Measurements from ENCODE around the gene PPP1R13L.
A peak's percentile ranks its signal among the peaks of the same experiment; 100 is the strongest.
"Not testable (repeated sequence)": the region's sequence is repeated elsewhere in the genome, so short reads cannot be mapped to it uniquely, and the experiment has no call there.

PPP1R13L gene

DNA sequence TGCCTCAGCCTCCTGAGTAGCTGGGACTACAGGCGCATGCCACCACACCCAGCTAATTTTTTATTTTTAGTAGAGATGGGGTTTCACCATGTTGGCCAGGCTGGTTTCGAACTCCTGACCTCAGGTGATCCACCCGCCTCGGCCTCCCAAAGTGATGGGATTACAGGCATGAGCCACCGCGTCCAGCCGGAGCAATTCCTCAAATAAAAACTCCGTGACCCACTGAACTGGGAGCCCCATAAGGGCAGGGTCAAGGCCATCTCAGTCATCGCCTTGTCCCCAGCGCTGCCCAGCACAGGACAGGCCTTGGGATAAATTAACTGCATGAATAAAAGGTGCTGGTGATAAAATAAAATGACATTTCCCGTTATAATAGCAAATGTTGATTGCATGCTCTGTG lies 25.0 kb upstream of the PPP1R13L start:
- not testable (repeated sequence) for DNase-seq (ENCODE audit: low spot score)

DNA sequence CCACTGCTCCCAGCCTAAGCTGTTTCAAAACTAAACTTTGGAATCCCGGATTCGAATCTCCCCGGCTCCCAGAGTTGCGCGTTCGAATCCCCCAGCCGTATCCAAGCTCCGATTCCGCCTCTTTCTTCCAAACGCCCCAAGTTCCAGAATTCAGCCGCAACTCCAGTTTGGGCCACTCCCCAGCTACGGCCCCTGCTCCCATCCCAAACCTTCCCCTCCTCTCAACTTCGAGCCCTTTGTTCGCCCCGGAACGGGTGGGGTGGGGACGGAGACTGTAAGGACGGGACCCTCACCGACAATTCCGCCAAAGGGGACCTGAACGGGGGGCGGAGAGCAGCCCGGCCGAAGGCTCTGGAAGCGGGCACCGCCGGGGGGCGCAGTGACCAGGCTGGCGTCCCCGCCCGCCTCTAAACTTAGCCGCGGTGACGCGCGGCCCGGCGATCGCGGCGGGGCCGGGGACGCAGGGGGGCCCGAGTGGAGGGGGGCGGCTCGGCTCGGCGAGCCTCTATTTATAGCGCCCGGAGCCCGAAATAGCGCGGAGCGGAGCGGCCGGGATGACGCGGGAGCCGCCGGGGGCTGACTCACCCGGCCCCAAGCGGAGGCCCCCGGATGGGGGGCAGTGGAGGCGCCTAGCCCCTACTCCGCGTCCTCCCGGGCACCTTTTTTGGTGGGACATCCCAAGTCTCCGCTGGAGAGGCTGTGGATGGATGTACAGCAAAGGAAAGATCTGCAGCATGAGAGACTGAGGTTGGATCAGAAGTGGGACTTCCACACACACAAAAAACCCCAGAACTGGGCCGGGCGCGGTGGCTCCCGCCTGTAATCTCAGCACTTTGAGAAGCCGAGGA lies 23.7 kb upstream of the PPP1R13L start:
- DNase-seq (ENCODE audit: low spot score), result no peak

DNA sequence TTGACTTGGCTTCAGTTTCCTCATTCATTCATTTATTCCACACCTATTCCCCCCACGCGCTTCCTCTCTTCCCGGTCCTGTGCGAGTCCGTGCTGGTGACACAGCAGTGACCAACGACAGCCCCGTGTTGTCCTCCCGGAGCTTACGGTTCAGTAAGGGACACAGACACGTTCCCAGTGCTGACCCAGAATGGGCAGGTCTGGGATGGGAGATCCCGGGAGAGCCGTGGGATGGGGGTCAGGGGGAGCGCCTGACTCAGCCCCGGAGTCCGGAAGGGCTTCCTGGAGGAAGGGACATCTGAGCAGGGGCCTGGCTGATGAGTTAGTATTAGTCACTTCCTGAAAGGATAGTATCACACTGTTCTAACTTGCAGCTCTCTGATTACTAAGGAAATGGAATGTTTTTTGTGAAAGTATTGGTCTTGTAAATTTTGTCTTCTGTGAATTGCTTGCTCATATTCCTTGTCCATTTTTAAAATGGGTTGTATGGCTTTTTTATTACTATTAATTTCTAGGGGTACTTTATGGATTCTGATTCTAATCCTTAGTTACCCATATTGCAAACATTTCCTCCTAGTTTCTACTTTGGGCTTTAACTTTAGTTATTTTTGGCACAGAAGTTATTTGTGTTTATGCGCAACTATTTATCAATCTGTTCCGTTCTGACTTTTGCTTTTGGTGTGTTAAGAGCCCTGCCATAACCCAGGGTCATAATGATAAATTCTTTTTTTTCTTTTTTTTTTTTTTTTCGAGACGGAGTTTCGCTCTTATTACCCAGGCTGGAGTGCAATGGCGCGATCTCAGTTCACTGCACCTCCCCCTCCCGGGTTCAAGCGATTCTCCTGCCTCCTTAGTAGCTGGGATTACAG lies 19.6 kb upstream of the PPP1R13L start:
- no peak for DNase-seq (ENCODE audit: low spot score)

DNA sequence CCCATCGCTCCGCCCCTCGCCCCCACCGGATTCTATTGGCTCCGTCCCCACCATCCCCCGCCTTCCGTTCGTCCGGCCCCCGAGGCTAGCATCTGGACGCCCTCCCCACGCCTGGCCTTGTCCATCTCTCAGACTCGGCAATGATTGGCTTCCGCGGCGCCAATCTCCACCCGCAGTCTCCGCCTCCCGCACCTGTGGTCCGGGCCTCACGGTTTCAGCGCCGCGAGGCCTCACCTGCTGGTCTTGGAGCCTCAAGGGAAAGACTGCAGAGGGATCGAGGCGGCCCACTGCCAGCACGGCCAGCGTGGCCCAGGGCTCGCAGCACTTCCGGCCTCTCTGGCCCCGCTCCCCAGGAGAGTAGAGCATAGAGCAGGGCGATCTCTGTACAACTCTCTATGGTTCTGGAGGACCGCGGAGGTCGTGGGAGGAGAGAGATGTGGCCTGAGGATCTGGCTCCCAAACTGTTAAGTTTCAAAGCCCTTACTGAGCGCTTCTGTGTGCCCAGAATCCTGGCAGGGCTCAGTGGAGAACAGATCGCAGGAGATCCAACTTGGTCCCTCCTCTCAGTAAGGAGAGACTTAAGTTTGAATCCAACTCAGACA lies 18.8 kb upstream of the PPP1R13L start, which contains the start of gene ERCC1:
TSS of gene ERCC1 (minus strand) at position 329 of the 602 bp plus-strand sequence. CDS start 543 bp downstream, outside the sequence.
- DNase-seq (ENCODE audit: low spot score), result peak; percentile 93

DNA sequence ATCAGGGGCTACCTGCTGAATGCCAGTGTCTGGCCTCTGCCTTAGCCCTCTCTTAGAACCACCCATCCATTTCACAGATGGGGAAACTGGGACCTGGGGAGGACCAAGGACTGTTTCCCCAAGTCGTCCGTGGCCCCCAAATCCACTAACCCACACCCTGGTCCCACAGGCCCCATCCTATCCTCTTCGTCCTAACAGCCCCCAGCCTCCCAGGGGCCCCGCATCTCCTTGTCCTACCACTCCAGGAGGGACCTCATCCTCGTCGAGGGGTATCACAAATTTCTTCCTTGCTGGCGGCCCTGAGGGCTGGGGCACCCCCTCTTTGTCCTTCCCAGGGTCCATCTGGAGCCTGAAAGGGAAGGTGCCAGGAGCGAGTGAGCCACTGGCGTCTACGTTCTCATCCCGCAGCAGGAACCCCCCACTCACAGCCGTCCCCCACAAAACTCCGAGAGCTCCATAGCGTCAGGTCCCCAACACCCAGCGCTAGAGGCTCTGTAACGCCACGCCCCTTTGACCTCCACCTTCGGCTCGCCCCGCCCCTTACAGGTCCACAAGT lies 18.2 kb upstream of the PPP1R13L start:
- no peak for DNase-seq (ENCODE audit: low spot score)

DNA sequence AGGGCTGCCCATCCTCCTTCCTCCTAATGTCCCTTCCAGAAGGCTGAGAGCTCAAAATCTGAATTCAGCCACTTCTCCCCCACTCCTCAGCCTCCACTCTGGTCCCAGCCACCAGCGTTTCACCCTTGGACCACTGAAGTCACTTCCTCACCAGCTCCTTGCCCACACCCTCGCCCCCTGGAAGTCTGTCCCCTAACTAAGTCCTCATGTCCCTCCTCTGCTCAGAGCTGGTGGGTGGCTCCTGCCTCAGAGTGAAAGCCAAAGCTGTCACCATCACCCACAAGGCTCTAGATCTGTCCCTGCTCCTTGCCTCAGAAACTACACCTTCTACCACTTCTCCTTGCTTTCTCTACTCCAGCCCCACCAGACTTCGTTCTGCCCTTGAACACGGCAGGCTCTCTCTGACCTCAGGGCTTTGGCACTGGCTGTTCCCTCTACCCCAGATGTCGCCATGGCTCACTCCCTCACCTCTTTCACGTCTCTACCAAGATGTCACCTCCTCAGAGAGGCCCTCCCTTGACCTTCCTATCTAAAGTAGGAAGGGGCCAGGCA lies 17.2 kb upstream of the PPP1R13L start:
- DNase-seq (ENCODE audit: low spot score), result no peak

DNA sequence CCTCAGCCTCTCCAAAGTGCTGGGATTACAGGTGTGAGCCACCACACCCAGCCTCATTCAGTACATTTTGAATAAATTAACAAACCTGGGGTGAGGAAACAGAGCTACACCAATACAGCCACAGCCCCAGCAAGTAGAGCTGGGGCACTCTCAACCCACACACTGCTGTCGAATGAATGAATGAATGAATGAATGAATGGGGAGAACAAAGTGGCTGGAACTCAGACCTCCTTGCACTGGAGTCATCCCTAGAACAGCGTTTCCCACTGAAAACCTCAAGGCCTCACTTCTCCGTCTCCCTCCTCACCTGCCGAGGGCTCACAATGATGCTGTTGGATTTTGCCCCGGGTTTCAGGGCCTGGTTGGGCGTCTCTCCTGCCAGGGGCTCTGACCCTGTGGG lies 16.0 kb upstream of the PPP1R13L start:
- no peak for DNase-seq (ENCODE audit: low spot score)

DNA sequence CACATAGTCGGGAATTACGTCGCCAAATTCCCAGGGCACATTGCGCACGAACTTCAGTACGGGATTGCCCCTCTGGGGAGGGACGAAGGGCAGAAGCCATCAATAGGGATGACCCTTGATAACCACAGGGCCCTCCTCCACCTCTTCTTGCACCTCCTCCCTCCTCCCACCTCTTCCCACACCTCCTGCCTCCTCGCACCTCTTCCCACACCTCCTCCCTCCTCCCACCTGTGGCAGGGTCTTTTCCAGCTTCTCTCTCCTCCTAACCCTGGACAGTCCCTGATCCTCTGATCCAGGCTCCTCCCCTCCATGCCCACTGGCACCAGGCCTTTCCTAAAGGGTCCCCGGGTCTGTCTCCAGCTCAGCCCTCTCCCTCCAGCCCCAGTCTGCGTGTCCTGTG lies 15.5 kb upstream of the PPP1R13L start:
- no peak for DNase-seq (ENCODE audit: low spot score)

DNA sequence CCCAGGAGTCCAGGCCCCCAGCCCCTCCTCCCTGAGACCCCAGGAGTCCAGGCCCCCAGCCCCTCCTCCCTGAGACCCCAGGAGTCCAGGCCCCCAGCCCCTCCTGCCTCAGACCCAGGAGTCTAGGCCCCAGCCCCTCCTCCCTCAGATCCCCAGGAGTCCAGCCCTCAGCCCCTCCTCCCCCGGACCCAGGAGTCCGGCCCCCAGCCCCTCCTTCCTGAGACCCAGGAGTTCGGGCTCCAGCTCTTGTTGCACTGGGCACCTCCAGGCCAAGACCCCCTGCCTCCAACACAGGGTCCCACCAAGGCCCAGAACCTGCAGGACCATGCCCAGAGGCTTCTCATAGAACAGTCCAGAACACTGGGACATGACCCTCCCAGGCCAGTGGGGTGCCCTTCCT lies 15.0 kb upstream of the PPP1R13L start:
- no peak for DNase-seq (ENCODE audit: low spot score)

DNA sequence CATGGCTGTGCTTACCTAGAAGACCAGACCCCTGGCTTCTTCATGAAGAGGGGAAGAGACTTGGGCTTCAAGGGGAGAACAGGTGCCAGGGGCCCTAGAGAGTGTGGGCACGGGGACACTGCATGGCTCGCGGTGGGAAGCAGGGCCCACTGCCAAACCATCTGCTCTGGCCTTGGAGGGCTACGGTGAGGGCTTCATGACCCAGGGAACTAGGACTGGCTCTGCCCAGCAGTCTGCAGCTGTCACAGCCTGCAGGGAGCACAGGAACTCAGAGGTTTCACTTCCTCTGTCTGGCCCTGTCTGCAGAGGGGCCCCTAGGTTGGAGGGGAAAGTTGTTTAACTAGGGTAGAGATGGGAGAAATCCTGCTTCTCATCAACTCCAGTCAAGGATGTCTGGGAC lies 14.5 kb upstream of the PPP1R13L start:
- DNase-seq (ENCODE audit: low spot score), result peak; percentile 74

DNA sequence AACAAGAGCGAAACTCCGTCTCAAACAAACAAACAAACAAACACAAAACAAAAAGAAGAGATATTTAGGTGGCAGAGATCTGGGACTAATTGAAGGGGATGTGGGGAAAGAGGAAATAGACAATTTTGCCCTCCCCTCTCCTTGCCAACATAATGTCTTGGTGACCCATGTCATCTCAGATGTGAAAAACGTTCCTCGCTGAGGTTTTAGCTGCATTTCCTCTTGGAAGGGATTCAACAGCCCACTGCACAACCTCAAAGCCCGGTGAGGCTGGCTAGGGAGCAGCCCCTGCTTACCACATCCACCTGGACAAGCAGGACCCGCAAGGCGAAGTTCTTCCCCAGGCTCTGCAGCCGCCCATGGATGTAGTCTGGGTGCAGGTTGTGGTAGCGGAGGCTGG lies 13.9 kb upstream of the PPP1R13L start:
- no peak for DNase-seq (ENCODE audit: low spot score)

DNA sequence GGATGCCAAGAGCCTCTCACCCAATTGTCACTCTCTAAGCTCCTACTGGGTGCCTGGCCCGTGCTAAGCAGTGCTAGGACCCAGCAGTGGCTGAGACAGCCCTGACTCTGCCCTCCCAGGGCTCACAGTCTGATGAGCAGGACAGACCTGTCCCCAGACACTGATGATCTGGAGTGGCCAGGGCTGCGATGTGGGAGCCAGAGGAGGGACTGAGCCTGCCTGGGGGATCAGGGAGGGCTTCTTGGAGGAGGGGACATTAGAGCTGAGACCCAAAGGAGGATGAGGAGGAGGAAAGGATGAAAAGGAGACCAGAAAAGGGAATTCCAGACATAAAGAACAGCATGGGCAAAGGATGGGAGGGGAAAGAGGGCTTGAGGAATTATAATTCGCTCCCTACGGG lies 12.3 kb upstream of the PPP1R13L start:
- no peak for DNase-seq (ENCODE audit: low spot score)

DNA sequence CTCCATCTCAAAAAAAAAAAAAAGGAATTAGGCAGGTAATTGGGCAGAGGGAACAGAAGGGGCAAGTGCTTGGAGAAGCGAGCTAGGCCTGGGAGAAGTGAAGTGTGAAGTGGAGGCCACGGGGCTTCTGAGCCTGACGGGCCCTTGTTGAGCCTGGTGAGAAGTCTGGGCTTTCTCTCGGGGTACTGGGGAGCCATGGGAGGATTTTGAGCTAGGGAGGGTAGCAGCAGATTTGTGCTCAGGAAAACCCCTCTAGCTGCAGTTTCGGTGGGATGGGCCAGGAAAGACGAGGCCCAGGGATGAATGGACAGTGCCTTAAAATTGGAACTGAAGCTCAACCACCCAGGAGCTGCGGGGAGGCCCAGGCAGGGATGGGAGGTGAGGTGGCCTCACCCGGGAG lies 9.6 kb upstream of the PPP1R13L start:
- DNase-seq (ENCODE audit: low spot score), result no peak

DNA sequence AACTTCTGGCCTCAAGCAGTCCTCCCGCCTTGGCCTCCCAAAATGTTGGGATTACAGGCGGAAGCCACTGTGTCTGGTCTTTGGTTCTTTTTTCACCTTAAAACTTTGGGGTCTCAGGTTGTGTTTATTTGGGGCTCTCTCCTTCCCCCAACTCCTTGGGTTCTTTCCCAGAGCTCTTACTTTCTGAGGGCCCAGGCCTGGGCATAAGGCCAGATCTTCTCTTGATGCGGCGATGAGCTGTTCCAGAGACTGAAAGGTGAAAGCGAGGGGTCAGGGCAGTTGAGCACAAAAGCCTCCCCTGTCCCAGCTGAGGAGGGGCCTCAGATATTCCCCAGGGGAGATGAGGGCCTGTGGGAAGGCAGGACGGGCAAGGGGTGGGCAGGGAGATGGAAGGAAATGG lies 8.6 kb upstream of the PPP1R13L start:
- DNase-seq (ENCODE audit: low spot score), result no peak

DNA sequence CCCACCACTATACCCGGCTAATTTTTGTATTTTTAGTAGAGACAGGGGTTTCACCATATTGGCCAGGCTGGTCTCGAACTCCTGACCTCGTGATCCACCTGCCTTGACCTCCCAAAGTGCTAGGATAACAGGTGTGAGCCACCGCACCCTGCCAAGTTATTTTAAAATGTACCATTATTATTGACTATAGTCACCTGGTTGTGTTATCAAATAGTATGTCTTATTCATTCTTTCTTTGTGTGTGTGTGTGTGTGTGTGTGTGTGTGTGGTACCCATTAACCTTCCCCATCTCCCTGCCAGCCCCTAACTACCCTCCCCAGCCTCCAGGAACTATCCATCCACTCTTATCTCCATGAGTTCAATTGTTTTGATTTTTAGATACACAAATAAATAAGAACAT lies 5.5 kb upstream of the PPP1R13L start:
- not testable (repeated sequence) for DNase-seq (ENCODE audit: low spot score)

DNA sequence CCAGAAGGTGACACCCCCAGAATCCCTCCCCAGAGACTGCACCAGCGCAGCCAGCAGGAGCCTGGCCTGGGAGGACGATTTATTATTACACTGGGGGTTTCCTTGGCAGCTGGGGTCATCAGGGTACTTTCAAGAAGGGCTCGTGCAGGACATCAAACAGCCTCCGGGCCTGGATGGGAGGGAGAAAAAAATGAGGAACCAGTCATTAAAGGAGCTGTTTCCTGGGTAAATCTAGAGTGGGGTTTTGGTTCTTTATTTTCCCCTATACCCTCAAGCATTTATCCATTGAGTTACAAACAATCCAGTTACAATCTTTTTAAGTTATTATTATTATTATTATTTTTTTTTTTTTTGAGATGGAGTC lies 4.7 kb upstream of the PPP1R13L start:
- no peak for DNase-seq (ENCODE audit: low spot score)

DNA sequence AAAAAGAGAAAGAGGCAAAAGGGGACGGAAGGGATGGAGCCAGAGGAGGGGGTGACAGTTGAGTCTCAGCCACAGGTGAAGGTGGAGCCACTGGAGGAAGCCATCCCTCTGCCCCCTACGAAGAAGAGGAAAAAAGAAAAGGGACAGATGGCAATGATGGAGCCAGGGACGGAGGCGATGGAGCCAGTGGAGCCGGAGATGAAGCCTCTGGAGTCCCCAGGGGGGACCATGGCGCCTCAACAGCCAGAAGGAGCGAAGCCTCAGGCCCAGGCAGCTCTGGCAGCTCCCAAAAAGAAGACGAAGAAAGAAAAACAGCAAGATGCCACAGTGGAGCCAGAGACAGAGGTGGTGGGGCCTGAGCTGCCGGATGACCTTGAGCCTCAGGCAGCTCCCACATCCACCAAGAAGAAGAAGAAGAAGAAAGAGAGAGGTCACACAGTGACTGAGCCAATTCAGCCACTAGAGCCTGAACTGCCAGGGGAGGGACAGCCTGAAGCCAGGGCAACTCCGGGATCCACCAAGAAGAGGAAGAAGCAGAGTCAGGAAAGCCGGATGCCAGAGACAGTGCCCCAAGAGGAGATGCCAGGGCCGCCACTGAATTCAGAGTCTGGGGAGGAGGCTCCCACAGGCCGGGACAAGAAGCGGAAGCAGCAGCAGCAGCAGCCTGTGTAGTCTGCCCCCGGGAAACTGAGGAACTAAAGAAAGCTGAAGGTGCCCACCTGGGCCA lies 4.1 kb upstream of the PPP1R13L start:
- no peak for DNase-seq (ENCODE audit: low spot score)

DNA sequence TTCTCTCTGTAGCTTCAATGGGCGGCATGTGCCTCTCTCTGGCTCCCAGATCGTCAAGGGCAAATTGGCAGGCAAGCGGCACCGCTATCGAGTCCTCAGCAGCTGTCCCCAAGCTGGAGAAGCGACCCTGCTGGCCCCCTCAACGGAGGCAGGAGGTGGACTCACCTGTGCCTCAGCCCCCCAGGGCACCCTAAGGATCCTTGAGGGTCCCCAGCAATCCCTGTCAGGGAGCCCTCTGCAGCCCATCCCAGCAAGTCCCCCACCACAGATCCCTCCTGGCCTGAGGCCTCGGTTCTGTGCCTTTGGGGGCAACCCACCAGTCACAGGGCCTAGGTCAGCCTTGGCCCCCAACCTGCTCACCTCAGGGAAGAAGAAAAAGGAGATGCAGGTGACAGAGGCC lies 3.3 kb upstream of the PPP1R13L start:
- DNase-seq (ENCODE audit: low spot score), result no peak

DNA sequence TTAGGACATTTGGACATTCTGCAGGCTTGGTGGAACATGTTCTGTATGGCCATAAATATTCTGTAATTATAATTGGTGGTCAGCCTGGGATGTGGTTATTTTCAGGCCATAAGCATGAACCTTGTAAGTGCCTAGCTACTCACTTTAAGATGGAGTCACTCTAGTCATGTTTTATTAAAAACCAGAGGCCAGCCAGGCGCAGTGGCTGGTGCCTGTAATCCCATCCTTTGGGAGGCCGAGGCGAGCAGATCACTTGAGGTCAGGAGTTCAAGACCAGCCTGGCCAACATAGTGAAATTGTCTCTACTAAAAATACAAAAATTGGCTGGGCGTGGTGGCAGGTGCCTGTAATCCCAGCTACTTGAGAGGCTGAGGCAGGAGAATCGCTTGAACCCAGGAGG lies 2.7 kb upstream of the PPP1R13L start:
- DNase-seq (ENCODE audit: low spot score), result not testable (repeated sequence)

DNA sequence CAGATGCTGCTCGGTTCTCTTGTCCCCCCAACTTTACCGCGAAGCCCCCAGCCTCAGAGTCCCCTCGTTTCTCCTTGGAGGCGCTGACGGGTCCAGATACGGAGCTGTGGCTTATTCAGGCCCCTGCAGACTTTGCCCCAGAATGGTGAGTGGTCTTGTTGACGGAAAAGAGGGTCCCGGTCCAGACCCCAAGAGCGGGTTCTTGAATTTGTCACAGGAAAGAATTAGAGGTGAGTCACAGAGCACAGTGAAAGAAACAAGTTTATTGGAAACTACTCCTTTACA lies 2.2 kb upstream of the PPP1R13L start:
- no peak for DNase-seq (ENCODE audit: low spot score)

DNA sequence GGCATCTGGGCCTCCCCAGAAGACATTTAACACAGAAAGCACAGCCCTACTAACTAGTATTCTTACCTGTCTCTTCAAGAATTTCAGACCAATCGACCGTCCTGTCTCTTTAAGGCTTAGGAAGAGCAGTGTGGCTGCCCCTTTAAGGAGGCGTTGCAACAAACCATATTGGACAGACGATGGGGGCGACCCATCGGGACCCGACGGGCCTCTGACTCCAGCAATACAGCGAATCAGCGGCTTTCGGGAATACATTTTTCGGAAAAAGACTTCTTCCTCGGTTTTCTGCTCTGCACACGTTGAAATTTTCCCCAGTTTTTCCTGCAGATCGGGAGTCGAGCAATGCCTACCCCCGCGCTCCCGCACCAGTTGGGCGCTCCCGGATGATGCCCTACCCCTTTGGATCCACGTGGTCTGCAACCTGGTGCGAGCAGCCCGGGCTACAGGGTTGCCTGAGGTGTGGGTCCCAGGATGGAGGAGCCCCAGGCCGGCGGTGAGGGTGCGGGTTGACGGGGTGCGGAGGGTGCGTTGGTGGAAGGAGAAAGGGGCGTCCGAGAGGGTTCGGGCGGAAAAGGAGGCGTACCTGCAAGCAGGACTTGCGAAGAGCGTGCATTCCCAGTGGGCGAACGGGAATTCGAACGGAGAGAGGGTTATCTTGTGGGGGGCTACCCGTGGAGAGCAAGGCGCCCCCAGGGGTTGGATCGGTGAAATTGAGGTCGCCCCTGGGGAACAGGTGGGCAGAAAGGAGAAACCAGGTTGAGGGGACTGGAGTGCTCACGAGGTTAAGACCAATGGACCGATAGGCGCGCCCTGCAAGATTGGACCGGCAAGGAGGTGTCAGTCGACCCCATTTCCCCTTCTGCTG lies 1.6 kb upstream of the PPP1R13L start, which contains the start of gene POLR1G:
TSS of gene POLR1G (plus strand) at position 419 of the 865 bp plus-strand sequence. CDS start at position 472, 53 bp downstream.
- peak; percentile 94 for DNase-seq (ENCODE audit: low spot score)
